ENCODE results near the gene REXO5.

The REXO5 gene

GRCh38 chr16:20811889-20812439, 5.6 kb downstream of the REXO5 start:
- H3K4me3 Mint-ChIP-seq = no peak overlapping the region
- H3K9me3 Mint-ChIP-seq = no peaks in the 10 kb centered on the region
- no peak overlapping the region for H3K27ac Mint-ChIP-seq
- CTCF ChIA-PET = interaction anchor here (2.3 kb wide), 1 partner anchor 33 kb away, joined by 5 read pairs; no protein-coding TSS in a partner anchor
- no peak for DNase-seq
- H3K4me1 Mint-ChIP-seq = peaks cover 29% of the 10 kb centered on the region
- H3K27me3 Mint-ChIP-seq = no peaks in the 10 kb centered on the region
- H3K36me3 Mint-ChIP-seq = peaks cover 25% of the 10 kb centered on the region

DNA sequence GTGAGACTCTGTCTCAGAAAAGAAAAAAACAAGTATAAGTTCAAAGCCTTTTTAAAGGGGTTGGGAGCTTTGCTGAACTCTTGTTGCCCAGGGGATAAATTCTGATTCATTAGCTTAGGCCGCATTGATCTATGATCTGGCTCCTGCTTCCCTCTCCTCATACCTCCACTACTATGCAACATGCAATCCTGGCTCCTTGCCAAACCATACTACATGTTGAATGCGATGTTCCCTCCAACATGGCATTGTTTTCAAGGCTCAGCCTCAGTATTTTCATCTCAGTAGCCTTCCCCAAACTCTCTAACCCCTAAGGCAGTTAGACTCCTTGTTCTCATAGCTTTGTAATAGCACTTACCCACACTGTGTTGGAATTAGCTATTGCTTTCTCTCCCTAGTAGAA, 6.2 kb downstream of the REXO5 start:
- H3K4me3 Mint-ChIP-seq = no peak overlapping the region
- no peak for DNase-seq
- no peaks in the 10 kb centered on the region for H3K9me3 Mint-ChIP-seq
- H3K27me3 Mint-ChIP-seq = no peaks in the 10 kb centered on the region
- H3K27ac Mint-ChIP-seq = no peak overlapping the region
- H3K36me3 Mint-ChIP-seq = peaks cover 28% of the 10 kb centered on the region
- CTCF ChIA-PET = interaction anchor here (1.3 to 2.3 kb wide), 2 partner anchors 32 to 38 kb away, joined by 4 to 5 read pairs; no protein-coding TSS in a partner anchor
- peaks cover 25% of the 10 kb centered on the region for H3K4me1 Mint-ChIP-seq

- Mint-ChIP-seq H3K36me3 (peaks cover 25% of the 10 kb centered on the region), H3K4me3 (no peak overlapping the region), H3K9me3 (no peaks in the 10 kb centered on the region), H3K27me3 (no peaks in the 10 kb centered on the region), H3K4me1 (peaks cover 16% of the 10 kb centered on the region), H3K27ac (peak overlapping the region; percentile 19)
- CTCF ChIA-PET = interaction anchor here (0.8 to 1.5 kb wide), 3 partner anchors 8 to 36 kb away, joined by 3 to 5 read pairs (median 3); partner anchors contain the start of genes ERI2 and REXO5
- no peak for DNase-seq
Observed at GRCh38 chr16:20814784-20815183, 8.5 kb downstream of the REXO5 start.

DNA sequence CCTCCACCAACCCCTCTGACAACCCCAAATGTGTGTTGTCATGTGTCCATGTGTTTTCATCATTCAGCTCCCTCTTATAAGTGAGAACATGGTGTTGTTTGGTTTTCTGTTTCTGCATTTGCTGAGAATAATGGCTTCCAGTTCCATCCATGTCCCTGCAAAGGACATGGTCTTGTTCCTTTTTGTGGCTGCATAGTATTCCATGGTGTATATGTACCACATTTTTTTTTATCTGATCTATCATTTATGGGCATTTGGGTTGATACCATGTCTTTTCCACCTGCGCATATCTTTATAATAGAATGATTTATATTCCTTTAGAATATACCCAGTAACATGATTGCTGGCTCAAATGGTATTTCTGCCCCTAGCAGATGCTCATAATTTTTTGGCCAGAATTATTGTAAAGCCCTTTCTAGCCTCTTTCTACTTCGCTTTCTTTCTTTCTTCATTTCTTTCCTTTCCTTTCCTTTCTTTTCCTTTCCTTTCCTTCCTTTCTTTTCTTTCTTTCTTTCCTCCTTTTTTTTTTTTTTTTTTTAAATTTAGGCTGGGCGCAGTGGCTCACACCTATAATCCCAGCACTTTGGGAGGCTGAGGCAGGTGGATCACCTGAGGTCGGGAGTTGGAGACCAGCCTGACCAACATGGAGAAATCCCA, 12.7 kb downstream of the REXO5 start:
- no peak for DNase-seq
- CTCF ChIA-PET = no interaction called here
- peaks cover 39% of the 10 kb centered on the region for H3K36me3 Mint-ChIP-seq
- H3K9me3 Mint-ChIP-seq = no peaks in the 10 kb centered on the region
- peaks cover 26% of the 10 kb centered on the region for H3K4me1 Mint-ChIP-seq
- no peaks in the 10 kb centered on the region for H3K27me3 Mint-ChIP-seq
- H3K4me3 Mint-ChIP-seq = no peak overlapping the region
- H3K27ac Mint-ChIP-seq = no peak overlapping the region

DNA sequence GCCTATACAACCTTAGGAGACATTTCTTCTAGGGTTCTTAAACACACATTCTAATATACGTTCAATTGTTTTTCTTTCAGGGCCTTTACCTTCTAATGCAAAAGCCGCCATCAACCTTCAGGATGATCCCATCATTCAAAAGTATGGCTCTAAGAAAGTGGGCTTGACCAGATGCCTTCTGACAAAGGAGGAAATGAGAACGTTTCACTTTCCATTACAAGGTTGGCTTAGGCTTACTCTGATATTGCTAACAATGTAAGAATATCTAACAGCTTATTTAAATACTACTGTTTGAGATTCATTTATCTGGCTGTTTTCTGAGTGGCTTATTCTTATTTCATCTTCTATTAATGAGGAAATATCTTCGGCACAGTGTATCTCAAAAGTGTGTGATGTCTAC, 15.4 kb downstream of the REXO5 start:
- Mint-ChIP-seq H3K27ac (no peak overlapping the region), H3K27me3 (no peaks in the 10 kb centered on the region), H3K36me3 (peaks cover 40% of the 10 kb centered on the region), H3K9me3 (no peaks in the 10 kb centered on the region), H3K4me3 (no peak overlapping the region), H3K4me1 (peaks cover 19% of the 10 kb centered on the region)
- DNase-seq = no peak
- CTCF ChIA-PET = no interaction called here

DNA sequence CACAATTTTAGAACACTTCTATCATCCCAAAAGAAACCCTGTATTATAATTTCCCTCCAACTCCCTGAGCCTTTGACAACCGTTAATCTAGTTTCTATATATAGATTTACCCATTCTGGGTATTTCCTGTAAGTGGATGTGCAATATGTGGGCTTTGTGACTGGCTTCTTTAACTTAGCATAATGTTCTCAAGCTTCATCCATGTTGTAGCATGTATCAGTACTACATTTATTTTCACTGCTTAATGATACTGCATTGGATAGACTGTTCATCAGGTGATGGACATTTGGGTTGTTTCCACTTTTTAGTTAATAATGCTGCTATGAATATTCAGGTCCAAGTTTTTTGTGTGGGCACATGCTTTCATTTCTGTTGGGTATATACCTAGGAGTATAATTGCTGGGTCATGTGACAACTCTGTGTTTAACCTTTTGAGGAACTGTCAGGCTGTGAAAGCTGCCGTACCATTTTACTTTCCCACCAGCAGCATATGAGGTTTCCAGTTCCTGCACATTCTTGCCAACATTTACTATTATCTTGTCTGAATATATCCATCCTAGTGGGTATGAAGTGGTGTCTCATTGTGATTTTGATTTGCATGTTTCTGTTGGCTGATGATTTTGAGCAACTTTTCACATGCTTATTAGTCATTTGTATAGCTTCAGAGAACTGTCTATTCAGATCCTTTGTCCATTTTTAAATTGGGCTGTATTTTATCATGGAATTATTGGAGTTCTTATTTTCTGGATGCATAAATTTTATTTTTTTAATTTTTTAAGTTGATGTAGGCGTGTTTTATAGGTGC, 16.4 kb downstream of the REXO5 start:
- Mint-ChIP-seq H3K9me3 (no peaks in the 10 kb centered on the region), H3K27ac (no peak overlapping the region), H3K4me3 (no peak overlapping the region), H3K4me1 (peaks cover 19% of the 10 kb centered on the region), H3K27me3 (no peaks in the 10 kb centered on the region), H3K36me3 (peaks cover 37% of the 10 kb centered on the region)
- CTCF ChIA-PET = no interaction called here
- DNase-seq = no peak

- CTCF ChIA-PET = interaction anchor here (0.7 to 1.2 kb wide), 2 partner anchors 11 to 51 kb away, joined by 3 read pairs; no protein-coding TSS in a partner anchor
- Mint-ChIP-seq H3K36me3 (peaks cover 30% of the 10 kb centered on the region), H3K4me3 (no peak overlapping the region), H3K27ac (no peak overlapping the region), H3K9me3 (no peaks in the 10 kb centered on the region), H3K4me1 (peaks cover 19% of the 10 kb centered on the region), H3K27me3 (no peaks in the 10 kb centered on the region)
- DNase-seq = no peak
Observed at GRCh38 chr16:20826039-20826566, 19.8 kb downstream of the REXO5 start.

- Mint-ChIP-seq H3K27me3 (no peaks in the 10 kb centered on the region), H3K27ac (no peak overlapping the region), H3K4me1 (no peaks in the 10 kb centered on the region), H3K36me3 (peaks cover 17% of the 10 kb centered on the region), H3K9me3 (no peaks in the 10 kb centered on the region), H3K4me3 (no peak overlapping the region)
- CTCF ChIA-PET = no interaction called here
- no peak for DNase-seq
Observed at GRCh38 chr16:20829536-20829935, 23.2 kb downstream of the REXO5 start.

GRCh38 chr16:20830372-20830771, 24.0 kb downstream of the REXO5 start:
- Mint-ChIP-seq H3K27me3 (no peaks in the 10 kb centered on the region), H3K4me1 (no peaks in the 10 kb centered on the region), H3K36me3 (peaks cover 22% of the 10 kb centered on the region), H3K4me3 (no peak overlapping the region), H3K9me3 (no peaks in the 10 kb centered on the region), H3K27ac (no peak overlapping the region)
- CTCF ChIA-PET = no interaction called here
- DNase-seq = no peak

DNA sequence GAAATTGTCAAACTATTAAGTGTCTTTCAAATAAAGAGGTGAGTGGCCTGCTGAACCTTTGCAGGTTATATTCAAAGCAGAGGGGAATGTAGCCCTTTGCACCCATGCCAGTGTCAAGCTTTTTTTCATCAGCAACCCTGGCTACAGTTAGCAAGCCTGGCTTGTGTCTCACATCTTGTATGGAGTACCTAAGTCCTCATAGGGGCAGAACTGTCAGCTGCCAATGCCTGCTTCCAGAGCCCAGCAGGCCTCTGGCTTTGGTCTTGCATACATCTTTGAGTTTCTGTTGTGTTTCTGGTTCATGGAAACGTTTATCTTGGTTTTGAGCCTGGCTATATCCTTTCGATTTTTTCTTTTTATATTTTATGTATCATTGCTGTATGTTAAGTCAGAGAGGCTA, 26.8 kb downstream of the REXO5 start:
- H3K27me3 Mint-ChIP-seq = no peaks in the 10 kb centered on the region
- CTCF ChIA-PET = interaction anchor here (1.4 kb wide), 1 partner anchor 26 kb away, joined by 5 read pairs; the partner anchor contains the start of genes ERI2 and REXO5
- no peak for DNase-seq
- H3K9me3 Mint-ChIP-seq = peaks cover 9% of the 10 kb centered on the region
- no peak overlapping the region for H3K4me3 Mint-ChIP-seq
- no peak overlapping the region for H3K27ac Mint-ChIP-seq
- peaks cover 42% of the 10 kb centered on the region for H3K36me3 Mint-ChIP-seq
- H3K4me1 Mint-ChIP-seq = no peaks in the 10 kb centered on the region

DNA sequence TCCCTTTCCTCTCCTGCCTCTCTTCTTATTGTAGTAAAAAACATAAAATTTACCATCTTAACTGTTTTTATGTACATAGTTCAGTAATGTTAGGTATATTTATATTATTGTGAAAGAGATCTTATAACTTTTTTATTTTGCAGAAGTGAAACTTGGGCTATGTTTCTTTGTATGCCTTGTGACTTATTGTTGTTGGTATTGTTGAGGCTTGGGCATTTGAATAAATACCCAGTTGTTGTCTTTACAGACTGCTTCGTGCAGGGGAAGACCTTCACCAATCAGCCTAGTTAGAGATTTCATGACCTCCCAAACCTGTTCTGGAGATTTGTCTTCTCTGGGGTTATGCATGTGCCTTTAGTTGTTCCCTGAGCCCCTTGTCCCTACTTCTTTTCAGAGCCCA, 31.9 kb downstream of the REXO5 start:
- Mint-ChIP-seq H3K27me3 (no peaks in the 10 kb centered on the region), H3K4me1 (peaks cover 4% of the 10 kb centered on the region), H3K9me3 (peaks cover 9% of the 10 kb centered on the region), H3K27ac (no peak overlapping the region), H3K36me3 (peaks cover 60% of the 10 kb centered on the region), H3K4me3 (no peak overlapping the region)
- CTCF ChIA-PET = no interaction called here
- DNase-seq = no peak

DNA sequence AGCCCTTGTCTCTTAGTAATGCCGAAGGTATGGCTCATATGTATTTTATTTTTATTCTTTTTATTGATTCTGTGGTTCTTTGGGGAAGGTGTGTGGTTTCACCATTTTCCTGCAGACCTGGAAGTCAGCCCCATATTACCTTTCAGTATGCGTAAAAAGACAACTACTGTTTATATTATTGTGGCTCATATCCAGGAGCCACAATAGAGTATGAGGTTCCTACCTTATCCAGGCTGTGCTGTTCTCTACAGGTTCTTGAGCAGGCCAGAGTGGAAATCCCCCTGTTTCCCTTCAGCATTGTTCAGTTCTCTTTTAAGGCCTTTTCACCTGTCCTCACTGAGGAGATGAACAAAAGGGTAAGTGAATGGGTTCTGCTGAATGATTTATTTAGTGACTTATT, 33.2 kb downstream of the REXO5 start:
- peaks cover 17% of the 10 kb centered on the region for H3K4me1 Mint-ChIP-seq
- DNase-seq = no peak
- no peak overlapping the region for H3K4me3 Mint-ChIP-seq
- H3K36me3 Mint-ChIP-seq = peaks cover 55% of the 10 kb centered on the region
- CTCF ChIA-PET = no interaction called here
- no peaks in the 10 kb centered on the region for H3K27me3 Mint-ChIP-seq
- H3K9me3 Mint-ChIP-seq = peaks cover 9% of the 10 kb centered on the region
- no peak overlapping the region for H3K27ac Mint-ChIP-seq

GRCh38 chr16:20844054-20844453, 37.7 kb downstream of the REXO5 start:
- H3K27ac Mint-ChIP-seq = peak overlapping the region; percentile 76
- H3K4me1 Mint-ChIP-seq = peaks cover 30% of the 10 kb centered on the region
- H3K27me3 Mint-ChIP-seq = no peaks in the 10 kb centered on the region
- CTCF ChIA-PET = interaction anchor here (1.1 to 3.0 kb wide), 4 partner anchors 31 to 240 kb away, joined by 5 to 14 read pairs (median 6); partner anchors contain the start of genes ERI2 and REXO5
- no peaks in the 10 kb centered on the region for H3K9me3 Mint-ChIP-seq
- H3K4me3 Mint-ChIP-seq = peak overlapping the region; percentile 5
- peaks cover 26% of the 10 kb centered on the region for H3K36me3 Mint-ChIP-seq
- no peak for DNase-seq

- peak; percentile 55 for DNase-seq
- no peak overlapping the region for H3K4me3 Mint-ChIP-seq
Observed at GRCh38 chr16:20844588-20844987, 38.3 kb downstream of the REXO5 start.

More at GRCh38 chr16:20844588-20844987, 38.3 kb downstream of the REXO5 start:
- Mint-ChIP-seq H3K27ac (peak overlapping the region; percentile 76), H3K36me3 (peaks cover 24% of the 10 kb centered on the region), H3K27me3 (no peaks in the 10 kb centered on the region), H3K9me3 (no peaks in the 10 kb centered on the region), H3K4me1 (peaks cover 28% of the 10 kb centered on the region)
- CTCF ChIA-PET = interaction anchor here (1.1 to 3.0 kb wide), 4 partner anchors 31 to 239 kb away, joined by 5 to 14 read pairs (median 6); partner anchors contain the start of genes ERI2 and REXO5
